GM12891 (cell line): ENCODE data around the gene PPIP5K2.

Experiments
- DNase-seq: peaks from one replicate; pipeline ENCODE4 v3.0.0; 2011; ENCODE audit warnings: low spot score; ENCODE audit not compliant: insufficient read length
- FAIRE-seq: peaks from 2 replicates; lab custom pipeline; 2011; peaks lifted over from hg19 to GRCh38; lab: Jason Lieb, UNC
- PAX5 ChIP-seq: IDR thresholded peaks from 2 replicates; pipeline ENCODE4 v1.6.1; 2011; ENCODE audit warnings: low read length, moderate library complexity, mild to moderate bottlenecking; ENCODE audit not compliant: insufficient read depth, severe bottlenecking
- POLR2A ChIP-seq: IDR thresholded peaks from 2 replicates; pipeline ENCODE4 v1.6.1; 2011; ENCODE audit warnings: low read depth, low read length, control low read depth
- POLR2AphosphoS5 ChIP-seq: IDR thresholded peaks from 2 replicates; pipeline ENCODE4 v1.6.1; 2011; ENCODE audit warnings: low read depth, low read length, control low read depth
- POU2F2 ChIP-seq: IDR thresholded peaks from 2 replicates; pipeline ENCODE4 v1.6.1; 2011; ENCODE audit warnings: low read depth, mild to moderate bottlenecking, control low read depth, low read length, moderate library complexity
- SPI1 ChIP-seq: IDR thresholded peaks from 2 replicates; pipeline ENCODE4 v1.6.1; 2011; ENCODE audit warnings: low read depth, low read length, control low read depth
- TAF1 ChIP-seq: IDR thresholded peaks from 2 replicates; pipeline ENCODE4 v1.6.1; 2011; ENCODE audit warnings: low read depth, low read length, control low read depth

Gene PPIP5K2

GRCh38 chr5:103119070-103119764 is 884 bp upstream of the PPIP5K2 start:
- DNase-seq = no peak
- FAIRE-seq = peak; percentile 31
- TF ChIP-seq POU2F2 (no peak; the same call in 1 of the 2 replicates), TAF1 (no peak), POLR2AphosphoS5 (no peak; the same call in 1 of the 2 replicates), SPI1 (no peak), PAX5 (no peak), POLR2A (no peak)

- no peak for TF ChIP-seq POU2F2
- TF ChIP-seq PAX5 = no peak
- TF ChIP-seq POLR2AphosphoS5 = no peak
- no peak for TF ChIP-seq TAF1
- TF ChIP-seq SPI1 = peak; percentile 21; the same call in 1 of the 2 replicates
- no peak for TF ChIP-seq POLR2A
- DNase-seq (no peak), FAIRE-seq (peak; percentile 13)
Measured at GRCh38 chr5:103120607-103121200, 603 bp downstream of the PPIP5K2 start.

GRCh38 chr5:103122242-103122641 is 2.1 kb downstream of the PPIP5K2 start:
- TF ChIP-seq POU2F2 (no peak), PAX5 (no peak), POLR2AphosphoS5 (no peak), POLR2A (no peak)
- no peak for FAIRE-seq
- DNase-seq = no peak

- DNase-seq (no peak), FAIRE-seq (peak; percentile 23)
- TF ChIP-seq POLR2A (no peak), PAX5 (no peak), POU2F2 (no peak), POLR2AphosphoS5 (no peak), TAF1 (no peak)
Measured at GRCh38 chr5:103126557-103126956, 6.5 kb downstream of the PPIP5K2 start.

GRCh38 chr5:103127292-103127817 is 7.3 kb downstream of the PPIP5K2 start:
- FAIRE-seq = peak; percentile 9
- TF ChIP-seq PAX5 = no peak
- TF ChIP-seq POLR2AphosphoS5 = no peak
- TF ChIP-seq POU2F2 = no peak
- no peak for DNase-seq

GRCh38 chr5:103128202-103128601 is 8.1 kb downstream of the PPIP5K2 start:
- TF ChIP-seq SPI1 = no peak
- TF ChIP-seq POLR2A = no peak
- TF ChIP-seq POU2F2 = no peak
- no peak for TF ChIP-seq POLR2AphosphoS5
- no peak for TF ChIP-seq PAX5
- TF ChIP-seq TAF1 = no peak
- DNase-seq = no peak
- no peak for FAIRE-seq

GRCh38 chr5:103132684-103133083 is 12.6 kb downstream of the PPIP5K2 start:
- no peak for DNase-seq
- TF ChIP-seq POLR2AphosphoS5 (no peak), PAX5 (no peak), POU2F2 (no peak)
- FAIRE-seq = no peak

GRCh38 chr5:103133231-103133630 is 13.1 kb downstream of the PPIP5K2 start:
- DNase-seq (no peak), FAIRE-seq (no peak)
- TF ChIP-seq POLR2AphosphoS5 (no peak), SPI1 (no peak), POU2F2 (no peak), TAF1 (no peak), POLR2A (no peak), PAX5 (no peak)

- TF ChIP-seq POLR2AphosphoS5 (no peak), TAF1 (no peak), POLR2A (no peak), SPI1 (no peak), PAX5 (no peak), POU2F2 (no peak)
- DNase-seq = no peak
- FAIRE-seq = no peak
Measured at GRCh38 chr5:103135461-103135860, 15.4 kb downstream of the PPIP5K2 start.
